ENCODE data around the gene MPRIP.
"Not testable (repeated sequence)": the region's sequence is repeated elsewhere in the genome, so short reads cannot be mapped to it uniquely, and the experiment has no call there.

Gene MPRIP

DNA sequence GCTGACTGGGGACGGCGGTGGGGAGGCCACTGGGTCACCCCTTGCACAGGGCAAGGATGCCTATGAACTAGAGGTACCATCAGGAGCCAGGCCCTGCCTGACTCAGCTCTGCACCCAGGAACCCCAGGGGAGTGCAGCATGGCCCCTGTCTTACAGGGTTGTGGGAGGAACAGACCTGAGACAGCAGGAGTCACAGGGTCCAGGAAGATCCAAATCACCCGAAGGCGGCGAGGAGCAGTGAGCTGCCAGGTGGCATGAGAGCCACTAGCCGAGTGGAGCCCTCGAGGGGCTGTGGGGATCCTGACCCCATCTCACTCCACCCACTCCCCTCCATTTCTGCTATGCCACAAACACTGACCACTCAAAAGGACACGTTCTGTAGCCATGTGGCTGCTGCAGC is 133.1 kb downstream of the MPRIP start:
- DNase-seq = no peak

DNA sequence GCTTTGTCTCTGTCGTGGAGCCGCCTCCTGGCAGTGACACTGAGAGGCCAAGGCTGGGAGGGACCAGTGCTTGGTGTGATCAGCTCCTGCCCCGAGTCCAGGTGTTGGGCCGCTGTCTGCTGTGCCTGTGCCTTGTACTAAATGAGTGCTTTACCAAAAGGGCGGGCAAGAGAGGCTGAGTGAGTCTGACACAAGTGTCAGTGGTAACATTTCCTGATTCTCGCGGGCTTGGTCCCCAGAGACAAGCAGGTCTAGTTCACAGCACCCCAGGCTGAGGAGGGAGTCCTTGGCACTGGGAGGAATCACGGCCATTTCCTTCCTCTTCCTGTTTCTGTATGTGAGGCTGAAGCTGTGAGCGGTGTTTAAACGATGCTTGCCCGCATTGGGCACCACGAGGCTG is 133.7 kb downstream of the MPRIP start:
- DNase-seq = no peak

DNA sequence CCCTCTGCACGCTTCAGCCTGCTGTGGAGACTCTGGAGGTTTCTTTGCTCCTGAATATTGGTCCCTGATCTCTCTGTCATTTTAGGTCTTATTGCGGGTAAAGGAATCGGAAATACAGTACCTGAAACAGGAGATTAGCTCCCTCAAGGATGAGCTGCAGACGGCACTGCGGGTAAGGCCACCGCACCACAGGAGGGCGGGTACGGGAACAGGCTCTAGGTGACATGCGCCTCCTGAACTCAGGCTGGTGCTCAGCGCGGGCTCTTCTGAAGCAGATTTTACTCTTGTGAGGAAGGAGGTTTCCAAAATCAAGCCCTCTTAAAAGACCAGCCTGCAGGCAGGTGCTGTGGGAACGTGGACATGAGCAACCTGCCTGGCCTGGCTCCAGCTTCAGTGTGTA is 134.1 kb downstream of the MPRIP start:
- no peak for DNase-seq

DNA sequence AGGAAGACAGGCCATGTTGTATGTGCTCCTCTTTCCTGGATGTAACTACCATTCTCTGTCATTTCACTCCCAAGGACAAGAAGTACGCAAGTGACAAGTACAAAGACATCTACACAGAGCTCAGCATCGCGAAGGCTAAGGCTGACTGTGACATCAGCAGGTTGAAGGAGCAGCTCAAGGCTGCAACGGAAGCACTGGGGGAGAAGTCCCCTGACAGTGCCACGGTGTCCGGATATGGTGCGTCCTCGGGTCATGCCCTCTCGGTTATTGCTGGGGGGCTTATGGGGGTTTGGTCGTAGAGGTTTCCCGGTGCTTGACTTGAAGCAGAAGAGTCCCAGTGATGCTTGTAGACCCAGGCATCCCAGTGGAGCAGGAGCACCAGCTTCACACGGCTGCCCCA is 134.9 kb downstream of the MPRIP start:
- no peak for DNase-seq

DNA sequence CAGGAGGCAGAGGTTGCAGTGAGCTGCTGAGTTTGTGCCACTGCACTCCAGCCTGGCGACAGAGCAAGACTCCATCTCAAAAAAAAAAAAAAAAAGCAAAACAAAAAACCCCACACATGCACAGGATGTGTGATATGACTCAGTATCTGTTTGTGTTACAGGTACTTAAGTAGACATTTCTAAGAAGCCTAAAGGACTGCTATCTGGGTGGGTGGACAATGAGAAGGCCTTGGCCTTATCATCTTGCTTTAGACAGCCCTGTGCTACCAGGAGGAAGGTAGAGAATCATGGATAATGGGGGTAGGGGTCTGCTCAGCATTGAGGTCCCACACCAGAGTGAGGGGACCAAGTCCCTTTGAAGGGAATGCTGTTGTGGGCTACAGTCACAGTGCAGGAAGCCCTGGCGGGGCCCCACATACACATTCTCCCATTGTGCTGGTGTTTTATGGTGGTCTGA is 137.1 kb downstream of the MPRIP start:
- DNase-seq = no peak

DNA sequence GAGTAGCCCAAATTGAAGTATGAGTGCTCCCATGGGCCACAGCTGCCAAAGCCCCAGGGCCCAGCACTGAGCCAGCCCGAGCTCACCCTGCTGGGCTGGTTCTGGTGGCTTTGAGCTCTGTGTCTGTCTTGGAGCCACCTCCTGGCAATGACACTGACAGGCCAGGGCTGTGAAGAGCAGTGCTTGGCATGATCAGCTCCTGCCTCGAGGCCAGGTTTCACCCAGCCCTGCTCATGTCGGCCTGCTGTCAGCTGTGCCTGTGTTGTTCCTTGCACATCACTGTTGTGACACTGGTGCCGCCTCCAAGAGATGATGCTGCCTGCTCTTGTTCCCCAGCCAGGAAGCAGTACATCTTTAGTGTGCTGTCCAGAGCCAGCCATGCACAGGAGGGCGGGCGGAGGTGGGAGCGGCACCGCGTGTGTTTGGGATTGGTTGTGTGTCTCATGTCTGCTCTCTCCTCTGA is 137.9 kb downstream of the MPRIP start:
- no peak for DNase-seq

DNA sequence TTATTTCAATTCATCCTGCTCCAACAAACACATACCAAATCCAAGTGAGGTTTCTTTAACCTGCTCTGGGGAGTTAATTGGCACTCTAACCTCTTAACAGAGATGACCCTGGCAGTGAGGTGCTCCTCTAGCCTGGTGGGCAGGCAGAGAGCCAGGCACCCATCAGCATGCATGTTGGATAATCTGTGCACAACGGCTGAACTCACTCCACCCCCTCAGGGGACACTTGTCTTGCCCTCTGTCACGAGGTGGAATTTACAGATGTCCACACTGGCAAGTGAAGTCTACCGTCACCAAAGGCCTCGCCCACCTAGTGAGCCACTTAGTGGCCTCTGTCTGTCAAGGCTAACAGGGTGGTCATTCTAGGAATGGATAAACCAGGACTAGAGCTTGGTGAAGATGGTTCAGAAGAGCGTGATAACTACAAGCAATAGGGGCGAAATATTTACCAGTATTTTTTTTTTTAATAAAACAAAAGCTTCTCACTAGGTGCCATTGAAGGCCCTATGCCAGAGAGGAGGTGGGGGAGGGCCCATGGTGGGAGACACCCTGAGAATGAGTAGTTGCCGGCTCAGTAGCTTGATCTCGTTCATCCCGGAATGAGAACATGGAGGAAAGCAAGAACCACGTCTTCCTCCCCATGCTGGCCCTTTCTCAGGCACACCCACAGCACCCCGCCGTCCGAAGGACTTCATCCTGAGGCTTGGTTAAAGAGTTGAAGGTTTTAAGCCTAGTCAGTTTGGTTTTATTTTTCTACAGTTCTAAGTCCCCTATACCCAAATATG is 138.7 kb downstream of the MPRIP start:
- no peak for DNase-seq

DNA sequence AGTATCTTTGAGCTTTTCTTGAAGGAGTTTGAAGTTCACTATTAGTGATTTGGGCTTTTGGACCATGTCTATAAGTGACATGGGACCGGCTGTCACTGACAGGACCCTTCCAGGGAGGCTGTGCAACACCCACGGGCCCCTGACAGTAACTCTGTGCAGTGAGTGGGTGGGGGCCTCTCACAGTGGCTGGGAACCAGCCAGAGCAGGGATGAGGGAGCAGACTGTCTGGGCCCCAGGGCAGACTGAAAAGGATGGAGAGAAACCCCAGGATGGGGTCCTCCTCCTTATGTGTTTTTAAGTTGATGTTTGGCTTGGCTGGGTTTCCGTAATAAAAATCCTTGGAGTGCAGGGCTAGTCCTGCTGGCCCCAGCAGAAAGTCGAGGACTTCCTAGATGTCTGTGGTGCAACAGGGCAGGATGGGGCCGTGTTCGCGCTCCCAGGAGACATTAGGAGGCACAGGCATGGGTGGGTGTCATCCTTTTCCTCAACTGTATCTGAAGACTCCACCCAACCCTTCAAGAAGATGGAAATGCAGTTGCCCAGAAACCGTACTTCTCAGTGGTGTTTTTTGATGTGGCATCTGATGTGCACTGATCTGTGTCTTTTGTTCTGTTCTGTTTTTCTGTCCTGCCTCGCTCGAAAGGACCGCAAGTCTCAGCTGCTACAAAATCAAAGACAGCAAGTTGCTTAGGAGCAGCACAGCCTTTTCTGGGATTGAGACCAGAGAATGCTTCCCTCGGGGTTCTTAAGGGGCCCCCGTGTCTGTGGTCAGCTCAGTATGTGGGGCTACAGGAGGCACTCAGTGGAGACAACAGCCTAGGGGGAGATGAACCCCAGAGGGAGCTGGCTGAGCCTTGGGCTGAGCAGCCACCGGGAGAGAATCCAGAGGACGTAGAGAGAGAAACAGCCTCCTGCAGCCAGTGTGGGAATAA is 139.7 kb downstream of the MPRIP start:
- DNase-seq = no peak

DNA sequence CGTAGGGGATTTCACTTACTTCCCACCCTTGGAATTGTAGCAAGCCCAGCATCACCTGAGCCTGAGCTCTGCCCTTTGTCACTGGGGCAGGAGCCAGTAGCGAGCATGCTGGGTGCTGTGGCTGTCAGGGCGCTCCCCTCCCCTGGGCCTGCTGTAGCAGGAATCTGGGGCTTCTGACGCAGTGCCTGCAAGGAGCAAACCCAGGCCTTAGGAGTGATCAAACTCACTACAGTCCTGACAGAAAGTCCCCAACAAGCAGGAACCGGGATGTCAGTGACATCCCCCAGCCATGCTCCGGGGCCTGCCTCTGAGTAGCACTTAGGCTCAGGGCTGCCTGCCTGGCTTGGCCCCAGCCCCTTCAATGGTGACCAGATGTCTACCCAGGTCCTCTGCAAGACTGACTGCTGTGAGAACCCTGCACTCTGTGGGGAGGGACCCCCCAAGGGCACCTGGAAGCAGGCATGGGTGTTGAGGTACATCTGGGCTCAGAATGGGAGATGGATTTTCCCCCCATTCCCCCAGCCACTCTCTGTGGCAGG is 140.4 kb downstream of the MPRIP start:
- no peak for DNase-seq

DNA sequence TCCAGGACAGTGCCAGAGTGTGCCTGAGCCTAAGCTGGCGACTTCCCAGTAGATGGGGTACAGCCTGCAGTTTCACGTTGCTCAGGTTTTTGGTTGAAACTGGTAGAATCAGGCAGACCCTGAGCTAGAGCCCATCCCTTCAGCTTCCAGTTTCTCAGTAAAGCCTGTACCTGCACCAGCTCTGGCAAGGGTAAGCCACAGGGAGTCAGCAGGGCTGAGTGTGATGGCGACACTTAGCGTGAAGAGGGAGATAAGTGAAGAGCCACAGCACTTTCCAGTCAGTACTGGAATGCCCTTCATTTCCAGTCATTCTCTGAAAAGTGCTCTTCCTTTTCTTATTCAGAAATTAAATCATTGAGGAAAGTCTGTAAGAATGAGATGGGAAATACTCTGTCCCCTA is 141.5 kb downstream of the MPRIP start:
- DNase-seq = no peak

DNA sequence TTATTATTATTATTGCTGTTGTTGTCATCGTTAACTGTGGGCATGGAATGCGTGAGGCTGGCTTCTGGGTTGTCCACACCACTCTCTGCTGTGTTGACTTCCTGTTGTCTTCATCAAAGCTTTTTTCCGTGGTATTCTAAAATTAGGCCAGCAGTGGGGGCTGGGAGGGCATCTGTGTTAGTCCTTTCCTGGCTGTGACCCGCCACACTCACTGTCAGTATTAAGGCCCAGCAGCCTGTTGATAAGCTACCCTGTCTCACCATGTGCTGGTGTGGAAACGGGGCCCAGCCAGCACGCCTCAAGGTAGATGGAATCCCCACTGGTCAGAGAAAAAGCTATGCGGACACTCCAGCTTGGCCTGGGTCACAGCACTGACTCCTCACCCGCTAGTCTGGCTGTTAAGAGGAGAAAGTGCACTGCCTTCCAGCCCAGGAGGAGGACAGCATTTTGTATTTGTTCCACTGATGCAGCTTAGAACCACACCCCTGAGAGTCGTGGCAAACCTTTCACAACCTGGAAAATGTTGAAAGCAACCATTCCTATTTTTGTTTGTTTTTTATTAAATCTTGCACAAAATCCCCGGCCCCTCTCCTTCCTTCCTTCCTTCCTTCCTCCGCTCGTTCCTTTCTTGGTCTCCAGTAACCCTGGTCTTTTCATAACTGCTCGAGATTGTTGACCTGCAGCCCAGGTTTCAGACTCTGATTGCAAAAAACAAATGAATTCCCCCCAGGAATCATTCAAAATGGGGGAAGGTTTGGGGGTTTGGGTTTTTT is 142.9 kb downstream of the MPRIP start:
- not testable (repeated sequence) for DNase-seq

DNA sequence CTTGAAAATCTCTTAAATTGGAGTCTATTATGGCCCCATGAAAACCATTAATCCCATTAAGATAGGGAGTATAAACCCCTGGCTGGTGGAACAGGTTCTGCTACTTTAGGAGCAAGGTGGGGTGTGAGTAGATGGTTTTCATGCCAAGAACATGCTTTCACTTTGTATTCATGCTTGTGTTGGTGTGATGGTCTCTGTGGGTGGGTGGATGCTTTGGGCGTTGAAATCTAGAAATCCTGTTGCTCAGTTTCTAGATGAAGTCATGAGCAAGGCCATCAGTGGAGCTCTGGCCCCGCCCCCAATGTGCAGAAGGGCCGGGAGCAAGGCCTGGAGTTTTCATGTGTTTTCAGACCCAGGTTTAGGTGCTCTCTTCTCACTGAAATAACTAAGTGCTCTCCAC is 143.8 kb downstream of the MPRIP start:
- no peak for DNase-seq

DNA sequence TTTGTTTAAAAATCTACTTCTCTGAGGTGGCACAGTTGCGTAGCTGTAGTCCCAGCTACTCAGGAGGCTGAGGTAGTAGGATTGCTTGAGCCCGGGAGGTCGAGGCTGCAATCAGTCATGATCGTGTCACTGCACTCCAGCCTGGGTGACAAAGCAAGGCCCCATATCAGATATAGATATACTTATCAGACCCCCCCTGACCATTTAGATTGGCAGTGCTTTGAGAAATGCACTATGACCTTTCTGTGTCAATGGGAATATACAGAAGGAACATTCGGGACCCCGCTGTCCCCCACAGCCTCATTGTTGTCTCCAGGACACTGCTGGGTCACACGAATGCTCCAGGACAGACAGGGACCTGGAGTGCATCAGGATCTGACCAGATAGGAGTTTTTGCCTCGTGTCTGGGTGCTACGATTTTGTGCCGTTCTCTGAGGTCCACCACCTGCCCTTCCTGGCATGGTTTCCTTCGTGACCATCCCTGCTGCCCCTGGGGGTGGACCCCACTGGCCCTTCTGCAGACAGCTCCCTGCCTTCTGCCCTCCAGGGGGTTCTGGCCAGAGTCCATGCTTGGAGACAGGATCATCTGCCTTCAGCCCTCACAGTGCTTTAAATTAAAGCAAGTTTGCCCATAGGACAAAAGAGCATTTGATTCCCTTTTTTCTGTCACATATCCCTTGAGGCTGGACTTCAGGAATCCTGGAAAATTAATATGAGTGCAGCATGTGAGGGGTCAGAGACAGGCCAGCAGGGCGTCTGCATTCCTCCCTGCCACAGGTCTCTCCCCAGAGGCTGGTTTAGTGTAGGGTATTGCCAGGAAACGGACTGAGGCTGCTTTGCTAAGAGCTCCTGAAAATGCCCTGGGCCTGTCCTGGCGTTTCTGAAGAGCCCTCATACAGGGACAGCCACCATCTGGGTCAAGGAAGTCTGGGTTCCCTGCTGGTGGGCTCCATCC is 144.6 kb downstream of the MPRIP start:
- DNase-seq = no peak

DNA sequence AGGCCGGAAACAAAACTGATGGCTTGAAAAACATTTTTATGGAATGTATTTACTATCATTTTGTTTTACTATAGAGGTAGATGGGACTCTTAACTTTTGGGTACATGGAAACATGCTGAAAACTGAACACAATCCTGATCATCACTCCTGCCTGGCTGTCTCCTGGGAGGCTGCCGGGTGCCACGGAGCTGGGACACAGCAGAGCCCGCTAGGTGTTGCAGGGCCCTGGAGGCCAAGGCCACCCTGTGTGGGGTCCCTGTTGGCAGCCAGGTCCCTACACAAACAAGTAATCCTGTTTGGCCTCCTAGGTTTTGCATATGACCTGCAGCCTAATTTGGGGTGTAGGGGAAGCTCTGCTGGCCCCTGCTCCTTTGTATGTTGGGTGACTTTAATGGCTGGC is 146.3 kb downstream of the MPRIP start:
- DNase-seq = no peak

DNA sequence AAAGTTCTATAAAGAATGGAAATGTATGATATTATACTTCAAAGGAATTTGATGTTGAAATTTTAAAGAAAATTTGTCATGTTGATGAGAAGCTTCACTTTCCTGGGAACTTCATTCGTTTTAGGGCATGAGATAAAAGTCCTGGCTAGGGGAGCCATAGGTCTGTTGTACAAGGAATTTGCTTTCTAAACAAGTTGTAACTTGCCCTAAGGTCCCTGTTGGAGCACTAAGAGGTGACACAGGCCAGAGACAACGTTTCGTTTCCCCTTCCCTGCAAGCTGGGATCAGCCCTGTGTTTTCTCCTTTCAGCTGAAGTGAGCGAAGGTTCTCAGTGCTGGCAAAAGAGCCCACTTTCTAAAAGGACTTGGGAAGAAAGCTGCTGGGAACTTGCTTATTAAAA is 147.3 kb downstream of the MPRIP start:
- no peak for DNase-seq

DNA sequence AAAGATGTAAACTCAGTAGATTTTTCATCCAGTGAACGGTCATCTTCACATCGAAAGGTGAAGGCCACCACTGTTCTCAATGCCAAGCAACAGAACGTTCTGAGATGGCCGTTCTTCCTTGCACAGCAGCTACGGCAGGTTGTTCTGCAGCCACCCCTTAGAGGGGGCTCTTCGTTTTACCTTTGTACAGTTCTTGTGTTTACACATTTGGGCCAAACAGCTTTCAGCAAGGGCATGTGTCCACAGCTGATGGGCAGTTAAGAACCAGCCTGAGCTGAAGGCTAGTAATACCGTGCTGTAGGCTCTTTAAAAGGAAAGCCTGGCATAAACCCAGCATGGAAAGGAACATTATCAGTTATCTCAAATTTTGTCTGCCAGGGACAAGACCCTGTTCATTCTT is 147.9 kb downstream of the MPRIP start:
- DNase-seq = no peak

DNA sequence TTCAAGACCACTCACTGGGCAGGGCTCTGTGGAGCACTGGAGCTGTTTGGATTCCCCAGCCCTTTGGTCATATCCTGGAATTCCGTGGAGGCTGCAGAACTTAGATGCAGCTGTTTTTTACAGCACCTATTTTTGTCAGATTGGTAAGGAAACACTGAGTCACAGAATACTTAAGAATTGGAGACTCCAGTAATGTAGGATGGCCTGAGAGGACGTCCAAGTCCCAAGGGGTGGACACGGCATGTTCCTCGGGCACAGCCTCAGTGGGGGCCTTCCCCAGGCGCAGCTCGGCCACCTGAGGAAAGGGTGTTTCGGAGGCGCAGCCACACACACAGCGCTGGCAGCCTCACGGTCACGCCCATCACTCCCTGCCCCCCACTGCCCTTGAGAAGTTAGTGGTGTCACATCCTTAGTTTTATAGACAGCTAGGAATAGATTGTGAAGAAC is 149.1 kb downstream of the MPRIP start:
- no peak for DNase-seq

DNA sequence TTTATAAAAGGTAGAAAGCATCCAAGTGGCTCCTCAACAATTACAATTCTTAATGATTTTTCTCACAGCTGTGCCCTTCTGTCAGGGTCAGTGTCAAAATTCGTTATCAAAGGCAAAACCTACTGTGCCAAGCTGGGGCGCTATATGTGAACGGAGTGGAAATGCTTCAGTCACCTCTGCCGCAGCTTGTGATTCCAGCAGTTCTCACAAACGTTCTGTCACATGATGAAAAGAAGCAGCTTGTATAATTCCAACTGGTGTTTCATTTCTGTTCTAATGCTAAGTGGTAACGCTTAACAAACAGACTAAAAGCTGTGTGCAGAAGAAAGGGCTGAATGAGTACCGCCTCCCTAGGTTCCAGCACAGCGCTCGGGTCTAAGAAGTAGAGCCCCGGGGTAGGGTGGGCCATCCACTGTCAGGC is 149.7 kb downstream of the MPRIP start:
- DNase-seq = no peak

DNA sequence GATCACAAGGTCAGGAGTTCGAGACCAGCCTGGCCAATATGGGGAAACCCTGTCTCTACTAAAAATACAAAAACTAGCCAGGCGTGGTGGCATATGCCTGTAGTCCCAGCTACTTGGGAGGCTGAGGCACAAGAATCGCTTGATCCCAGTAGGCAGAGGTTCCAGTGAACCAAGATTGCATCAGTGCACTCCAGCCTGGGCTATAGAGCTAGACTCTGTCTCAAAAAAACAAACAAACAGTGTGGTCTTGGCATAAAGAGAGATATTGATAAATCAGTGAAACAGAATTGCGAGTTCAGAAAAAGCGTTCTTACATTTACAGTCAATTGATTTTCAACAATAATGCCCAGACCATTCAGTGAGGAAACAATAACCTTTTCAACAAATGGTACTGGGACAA is 153.2 kb downstream of the MPRIP start:
- not testable (repeated sequence) for DNase-seq

DNA sequence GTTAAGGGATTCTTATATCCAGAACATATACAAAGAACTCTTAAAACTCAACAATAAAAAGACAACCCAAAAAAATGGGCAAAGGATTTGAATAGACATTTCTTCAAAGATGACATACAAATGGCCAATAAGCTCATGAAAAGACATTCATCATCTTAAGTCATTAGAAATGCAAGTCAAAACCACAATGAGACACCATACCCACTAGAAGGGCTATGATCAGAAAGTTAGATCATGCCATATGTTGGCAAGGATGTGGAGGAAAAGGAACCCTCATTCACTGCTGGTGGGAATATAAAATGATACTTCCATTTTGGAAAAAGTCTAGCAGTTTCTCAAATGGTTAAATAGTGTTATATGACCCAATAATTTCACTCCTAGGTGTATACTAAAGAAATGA is 154.5 kb downstream of the MPRIP start:
- DNase-seq = no peak

DNA sequence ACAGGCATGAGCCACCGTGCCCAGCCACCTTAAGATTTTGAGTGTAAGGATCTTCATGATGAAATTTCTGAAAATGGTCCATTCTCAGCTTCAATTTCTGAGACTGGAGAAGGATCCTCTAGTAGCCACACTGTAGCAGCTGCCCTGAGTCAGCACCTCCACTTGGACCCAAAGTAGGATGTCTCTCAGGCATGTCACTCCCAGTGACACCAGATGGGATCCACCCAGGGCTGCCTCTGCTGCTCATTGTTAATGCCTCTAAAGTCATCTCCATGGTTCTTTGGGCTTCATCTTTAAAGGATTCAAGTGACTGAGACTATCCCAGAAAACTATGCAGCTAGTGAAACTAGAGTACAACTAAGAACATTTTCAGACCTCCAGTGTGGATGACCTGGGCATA is 156.0 kb downstream of the MPRIP start:
- no peak for DNase-seq

DNA sequence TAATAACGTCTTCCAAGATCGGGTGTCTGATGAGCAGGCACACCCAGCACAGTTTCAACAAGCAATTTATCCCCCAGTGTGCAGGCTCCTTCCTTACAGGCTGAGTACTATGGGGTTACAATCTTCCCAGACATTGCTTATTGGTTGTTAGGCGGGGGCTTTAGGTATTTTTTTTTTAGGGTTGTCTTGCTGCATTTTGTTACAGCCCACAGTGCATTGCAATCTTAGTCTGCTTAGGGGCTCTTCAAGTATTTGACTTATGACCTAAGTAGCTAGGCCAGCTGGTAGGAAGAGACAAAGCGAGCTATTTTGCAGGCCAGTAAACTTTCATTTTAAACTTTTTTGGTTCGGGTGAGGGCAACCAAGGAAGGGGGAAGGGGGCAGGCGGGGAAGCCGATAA is 158.1 kb downstream of the MPRIP start:
- no peak for DNase-seq

All from T1000 (cell line).